ENCODE data around the gene CBFB. TPM values are rescaled to one million over a fixed set of nuclear protein-coding genes. Genes with fewer than 3 reads are reported as not detected.

Gene CBFB
- total and polyA plus RNA-seq, 2 experiments from 2014 or later, result 26.1 to 26.9 TPM

- Mint-ChIP-seq H3K36me3 (ENCODE audit: low read depth) (no peaks in the 10 kb centered on the region), H3K4me1 (no peaks in the 10 kb centered on the region; the same call in 2 of the 3 replicates), H3K27ac (no peak overlapping the region), H3K27me3 (ENCODE audit: insufficient read depth, low read depth, poor library complexity) (peaks cover 42% of the 10 kb centered on the region), H3K9me3 (no peaks in the 10 kb centered on the region), H3K4me3 (no peak overlapping the region)
- DNase-seq (ENCODE audit: low spot score) (no peak), ATAC-seq (no peak)
- Histone ChIP-seq H3K27ac (ENCODE audit: low read depth) (no peak overlapping the region), H3K79me2 (replicated peaks; ENCODE audit: insufficient read depth) (no peaks in the 10 kb centered on the region), H3K27me3 (ENCODE audit: insufficient read depth) (peaks cover 57% of the 10 kb centered on the region), H2AFZ (no peak overlapping the region), H3K4me3 (no peak overlapping the region), H3F3A (replicated peaks; ENCODE audit: low read depth) (no peaks in the 10 kb centered on the region), H4K20me1 (replicated peaks; ENCODE audit: insufficient read depth) (no peaks in the 10 kb centered on the region), H3K4me2 (no peak overlapping the region), H3K9me2 (ENCODE audit: insufficient read depth) (no peaks in the 10 kb centered on the region), H3K36me3 (ENCODE audit: insufficient read depth) (no peaks in the 10 kb centered on the region), H3K4me1 (ENCODE audit: insufficient read depth) (peaks cover 4% of the 10 kb centered on the region; the same call in 1 of the 2 replicates)
- TF ChIP-seq EZH2 (IDR thresholded peaks at IDR 0.05; ENCODE audit: low read depth, unreplicated experiment), result no peak
- no peak for TF ChIP-seq CREB1 (CRISPR knock-in tag; IDR thresholded peaks at IDR 0.05; ENCODE audit: low read depth)
- peak; percentile 24 to 60; a peak in 3 of 4 replicates for TF ChIP-seq CTCF (conservative IDR thresholded peaks at IDR 0.05; ENCODE audit: low read depth in 2 of 2)
Observed at GRCh38 chr16:67015313-67015731, 13.6 kb upstream of the CBFB start.

GRCh38 chr16:67016143-67016542 lies 12.8 kb upstream of the CBFB start:
- no peaks in the 10 kb centered on the region for H3F3A ChIP-seq (replicated peaks; ENCODE audit: low read depth)
- no peaks in the 10 kb centered on the region for H3K9me2 ChIP-seq (ENCODE audit: insufficient read depth)
- TF ChIP-seq REST (IDR thresholded peaks at IDR 0.05; ENCODE audit: unreplicated experiment), result no peak
- TF ChIP-seq ZNF114 (CRISPR knock-in tag; IDR thresholded peaks at IDR 0.05), result no peak
- no peak for TF ChIP-seq JUNB (IDR thresholded peaks at IDR 0.05; ENCODE audit: unreplicated experiment)
- no peak for TF ChIP-seq NANOG (IDR thresholded peaks at IDR 0.05; ENCODE audit: borderline replicate concordance)
- no peak for TF ChIP-seq POLR2AphosphoS5 (IDR thresholded peaks at IDR 0.05; ENCODE audit: low read depth)
- no peak for TF ChIP-seq CTCF (conservative IDR thresholded peaks at IDR 0.05; ENCODE audit: low read depth in 2 of 2)
- H2AFZ ChIP-seq, result no peak overlapping the region
- H4K20me1 ChIP-seq (replicated peaks; ENCODE audit: insufficient read depth), result no peaks in the 10 kb centered on the region
- no peak overlapping the region for H3K27ac ChIP-seq (ENCODE audit: low read depth)
- no peaks in the 10 kb centered on the region for H3K79me2 ChIP-seq (replicated peaks; ENCODE audit: insufficient read depth)
- H3K36me3 Mint-ChIP-seq (ENCODE audit: low read depth), result no peaks in the 10 kb centered on the region
- no peak overlapping the region for H3K27ac Mint-ChIP-seq
- peaks cover 40% of the 10 kb centered on the region for H3K27me3 Mint-ChIP-seq (ENCODE audit: insufficient read depth, low read depth, poor library complexity)
- no peak for DNase-seq (ENCODE audit: low spot score)
- H3K4me2 ChIP-seq, result no peak overlapping the region
- H3K9me3 Mint-ChIP-seq, result no peaks in the 10 kb centered on the region
- H3K36me3 ChIP-seq (ENCODE audit: insufficient read depth), result no peaks in the 10 kb centered on the region
- no peak for ATAC-seq
- H3K4me1 Mint-ChIP-seq, result no peaks in the 10 kb centered on the region; the same call in 2 of the 3 replicates
- no peak overlapping the region for H3K4me3 Mint-ChIP-seq
- H3K4me1 ChIP-seq (ENCODE audit: insufficient read depth), result peaks cover 4% of the 10 kb centered on the region; the same call in 1 of the 2 replicates
- H3K4me3 ChIP-seq, result no peak overlapping the region
- peaks cover 53% of the 10 kb centered on the region for H3K27me3 ChIP-seq (ENCODE audit: insufficient read depth)

Measured in GM23338 (cell line).